ENCODE results near the gene PYGO1. TPM values are rescaled to one million over a fixed set of nuclear protein-coding genes. Genes with fewer than 3 reads are reported as not detected.

PYGO1 gene
- total and polyA plus RNA-seq, 4 donors, result 1.3 to 17.9 (median 4.7) TPM

GRCh38 chr15:55590788-55591187 lies 2.6 kb upstream of the PYGO1 start:
- no peak for DNase-seq
- 67 to 76% methylated on average over 3 of the region's 3 CpGs for WGBS, 2 donors
- ATAC-seq (ENCODE audit: insufficient read depth, low FRiP score), result no peak
- H3K27me3 ChIP-seq (ENCODE audit: control insufficient read depth in 3 of 3, insufficient read depth in 3 of 3, low read length in 2 of 3), result no peaks in the 10 kb centered on the region
- H3K27ac ChIP-seq (ENCODE audit: low read depth in 1 of 2, low read length in 1 of 2), result no peak overlapping the region
- no peaks in the 10 kb centered on the region for H3K36me3 ChIP-seq (ENCODE audit: control insufficient read depth in 4 of 4, insufficient read depth in 4 of 4, low read length in 4 of 4)
- no peak overlapping the region for H3K9ac ChIP-seq (ENCODE audit: insufficient read depth in 1 of 2, low read length in 2 of 2)
- no peak overlapping the region for H3K4me3 ChIP-seq
- peaks cover 0 to 12% (median 6%) of the 10 kb centered on the region in 5 donors for H3K4me1 ChIP-seq (ENCODE audit: control insufficient read depth in 5 of 5, insufficient read depth in 5 of 5, low read length in 5 of 5)
- TF ChIP-seq CTCF (IDR thresholded peaks at IDR 0.05; ENCODE audit: control extremely low read depth, extremely low read depth), result no peak
- no peaks in the 10 kb centered on the region for H3K9me3 ChIP-seq (ENCODE audit: control insufficient read depth in 4 of 4, insufficient read depth in 3 of 4, low read length in 3 of 4)

- DNase-seq (peak; percentile 55 to 61 (median 55)), ATAC-seq (ENCODE audit: insufficient read depth, low FRiP score) (no peak)
- no peaks in the 10 kb centered on the region for H3K27me3 ChIP-seq (ENCODE audit: control insufficient read depth in 3 of 3, insufficient read depth in 3 of 3, low read length in 2 of 3)
- peaks cover 0 to 18% (median 6%) of the 10 kb centered on the region in 5 donors for H3K4me1 ChIP-seq (ENCODE audit: control insufficient read depth in 5 of 5, insufficient read depth in 5 of 5, low read length in 5 of 5)
- no peaks in the 10 kb centered on the region for H3K9me3 ChIP-seq (ENCODE audit: control insufficient read depth in 4 of 4, insufficient read depth in 3 of 4, low read length in 3 of 4)
- no peak overlapping the region for H3K27ac ChIP-seq (ENCODE audit: low read depth in 1 of 2, low read length in 1 of 2)
- TF ChIP-seq CTCF (IDR thresholded peaks at IDR 0.05; ENCODE audit: control extremely low read depth, extremely low read depth), result no peak
- no peak overlapping the region for H3K4me3 ChIP-seq
- H3K9ac ChIP-seq (ENCODE audit: insufficient read depth in 1 of 2, low read length in 2 of 2), result peak overlapping the region in 1 of 2 donors; percentile 89
- no peaks in the 10 kb centered on the region for H3K36me3 ChIP-seq (ENCODE audit: control insufficient read depth in 4 of 4, insufficient read depth in 4 of 4, low read length in 4 of 4)
- WGBS, 2 donors, result 90 to 95% methylated on average over 10 of the region's 10 CpGs
These were observed 1.1 kb upstream of the PYGO1 start for GRCh38 chr15:55589287-55589686.

GRCh38 chr15:55588815-55589115 lies 620 bp upstream of the PYGO1 start:
- H3K9me3 ChIP-seq (ENCODE audit: control insufficient read depth in 4 of 4, insufficient read depth in 3 of 4, low read length in 3 of 4), result no peaks in the 10 kb centered on the region
- no peaks in the 10 kb centered on the region for H3K36me3 ChIP-seq (ENCODE audit: control insufficient read depth in 4 of 4, insufficient read depth in 4 of 4, low read length in 4 of 4)
- peak overlapping the region; percentile 73 to 89 for H3K9ac ChIP-seq (ENCODE audit: insufficient read depth in 1 of 2, low read length in 2 of 2)
- DNase-seq, result no peak
- H3K4me3 ChIP-seq, result peak overlapping the region; percentile 54
- no peaks in the 10 kb centered on the region for H3K27me3 ChIP-seq (ENCODE audit: control insufficient read depth in 3 of 3, insufficient read depth in 3 of 3, low read length in 2 of 3)
- peaks cover 0 to 18% (median 6%) of the 10 kb centered on the region in 5 donors for H3K4me1 ChIP-seq (ENCODE audit: control insufficient read depth in 5 of 5, insufficient read depth in 5 of 5, low read length in 5 of 5)
- peak overlapping the region; percentile 77 to 86 for H3K27ac ChIP-seq (ENCODE audit: low read depth in 1 of 2, low read length in 1 of 2)
- no peak for TF ChIP-seq CTCF (IDR thresholded peaks at IDR 0.05; ENCODE audit: control extremely low read depth, extremely low read depth)
- WGBS, 2 donors, result 9 to 11% methylated on average over 19 of the region's 19 CpGs
- no peak for ATAC-seq (ENCODE audit: insufficient read depth, low FRiP score)
